Keratinocyte (primary cell): Measurements from ENCODE around the gene JAKMIP2. TPM values are rescaled to one million over a fixed set of nuclear protein-coding genes. Genes with fewer than 3 reads are reported as not detected.

ENCODE experiments used
- DNase-seq: peaks from one replicate; pipeline ENCODE4 v3.0.0-alpha.2; 2011; ENCODE audit warnings: low read depth, missing footprints, low spot score
- FAIRE-seq: peaks from 2 replicates; lab custom pipeline; 2011; peaks lifted over from hg19 to GRCh38; lab: Jason Lieb, UNC
- H2AFZ ChIP-seq: 2 replicates; pipeline ENCODE4 v1.6.0; 2012; ENCODE audit warnings: low read length, control low read depth, inconsistent platforms; ENCODE audit not compliant: control insufficient read depth
- H3K27ac ChIP-seq: 2 replicates; pipeline ENCODE4 v1.5.1; 2011; ENCODE audit warnings: low read length; ENCODE audit not compliant: control insufficient read depth, insufficient read depth
- H3K27me3 ChIP-seq: 3 replicates; pipeline ENCODE4 v1.6.0; 2011; ENCODE audit warnings: low read length; ENCODE audit not compliant: control insufficient read depth, insufficient read depth; ENCODE audit errors: extremely low read depth
- H3K36me3 ChIP-seq, 2 experiments: 2 replicates in 1 of 2; 3 replicates in 1 of 2; pipeline ENCODE4 v1.5.1; 2011; ENCODE audit warnings: low read length in 2 of 2, mild to moderate bottlenecking in 1 of 2; ENCODE audit not compliant: control insufficient read depth in 2 of 2, insufficient read depth in 2 of 2; ENCODE audit errors: extremely low read depth in 1 of 2
- H3K4me1 ChIP-seq: 3 replicates; pipeline ENCODE4 v1.5.1; 2011; ENCODE audit warnings: low read length; ENCODE audit not compliant: control insufficient read depth, insufficient read depth; ENCODE audit errors: extremely low read depth
- H3K4me2 ChIP-seq: 3 replicates; pipeline ENCODE4 v1.6.0; 2011; ENCODE audit warnings: low read depth, low read length; ENCODE audit not compliant: control insufficient read depth, insufficient read depth; ENCODE audit errors: extremely low read depth
- H3K4me3 ChIP-seq, 3 experiments: fragments of 200-600 bp in 1 of 3; sonication (generic) in 1 of 3; 2 replicates in 2 of 3; 3 replicates in 1 of 3; pipeline ENCODE4 v1.5.1; 2011 to 2016; ENCODE audit warnings: low read length in 3 of 3, mild to moderate bottlenecking in 3 of 3, control low read depth in 2 of 3, inconsistent platforms in 1 of 3, low read depth in 1 of 3, mixed read lengths in 1 of 3, mixed run types in 1 of 3, moderate library complexity in 1 of 3; ENCODE audit not compliant: control insufficient read depth in 2 of 3, insufficient read depth in 2 of 3; ENCODE audit errors: extremely low read depth in 1 of 3
- H3K79me2 ChIP-seq: 2 replicates; pipeline ENCODE4 v1.6.0; 2012; ENCODE audit warnings: low read length; ENCODE audit not compliant: control insufficient read depth, insufficient read depth
- H3K9ac ChIP-seq: 3 replicates; pipeline ENCODE4 v1.6.0; 2011; ENCODE audit warnings: low read length; ENCODE audit not compliant: control insufficient read depth, insufficient read depth; ENCODE audit errors: extremely low read depth
- H3K9me1 ChIP-seq: 3 replicates; pipeline ENCODE4 v1.6.0; 2011; ENCODE audit warnings: low read length; ENCODE audit not compliant: control insufficient read depth, insufficient read depth; ENCODE audit errors: extremely low read depth
- H3K9me3 ChIP-seq: 2 replicates; pipeline ENCODE4 v1.5.1; 2012; ENCODE audit warnings: low read depth, low read length; ENCODE audit not compliant: control insufficient read depth
- H4K20me1 ChIP-seq: 3 replicates; pipeline ENCODE4 v1.6.0; 2011; ENCODE audit warnings: low read length; ENCODE audit not compliant: control insufficient read depth, insufficient read depth; ENCODE audit errors: extremely low read depth
- EZH2 ChIP-seq: IDR thresholded peaks from one replicate; pipeline ENCODE4 v1.6.1; 2012; ENCODE audit warnings: inconsistent platforms, mild to moderate bottlenecking, low read length, moderate library complexity
- dilution Hi-C: fragments of 300-500 bp; cut with MboI; formaldehyde crosslinking; loops from one replicate; pipeline ENCODE4 v1.7.0; 2020; ENCODE audit warnings: low sequenced_read_pairs; ENCODE audit not compliant: extremely low pct_ligation_motif_present
- polyA plus RNA-seq, 5 experiments: library from polyadenylated mRNA; depleted of rRNA in 3 of 5; stranded (reverse) in 3 of 5; stranded (forward) in 1 of 5; unstranded in 1 of 5; fragments of >200 nt; gene quantifications; 1 replicate in 1 of 5; 2 replicates in 3 of 5; 3 replicates in 1 of 5; pipeline versions ENCODE4 v1.2.1 to v1.2.3, GENCODE V29; 2011 to 2012; ENCODE audit warnings: missing spikeins in 2 of 5, low read depth in 1 of 5, low replicate concordance in 1 of 5
- TF ChIP-seq, protein P1 (sequence below), 3 experiments: IDR thresholded peaks in 1 of 3; conservative IDR thresholded peaks in 1 of 3; optimal IDR thresholded peaks in 1 of 3; 2 replicates in 2 of 3; 3 replicates in 1 of 3; pipeline versions ENCODE3 to v1.5.1; 2011; ENCODE audit warnings: low read length in 3 of 3, mild to moderate bottlenecking in 3 of 3, moderate library complexity in 2 of 3, control low read depth in 1 of 3, inconsistent platforms in 1 of 3; ENCODE audit not compliant: insufficient read depth in 2 of 3; ENCODE audit errors: extremely low read depth in 1 of 3

Gene JAKMIP2
- polyA plus RNA-seq, 1 donor (not counting 4 experiments of a cell fraction or from before 2014, with no cell fraction given): not detected

DNA sequence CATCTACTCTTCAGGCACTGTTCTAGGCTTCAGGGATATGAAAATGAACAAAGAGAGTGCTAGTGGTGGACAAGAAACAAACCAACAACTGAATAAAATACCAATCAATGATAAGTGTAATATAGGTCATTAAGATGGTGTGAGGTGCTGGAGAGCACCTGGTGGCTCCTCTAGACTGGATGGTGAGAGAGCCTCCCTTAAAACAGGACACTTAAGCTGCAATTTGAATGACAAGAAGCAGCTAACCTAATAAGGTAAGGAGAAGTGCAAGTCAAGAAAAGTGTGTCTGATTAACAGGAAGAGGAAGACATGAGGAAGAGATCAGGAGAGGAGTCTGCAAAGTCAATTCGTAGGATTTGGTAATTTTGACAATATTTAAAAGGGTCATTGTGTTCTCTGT is 23.1 kb downstream of the JAKMIP2 start:
- Histone ChIP-seq H3K4me3 (no peak overlapping the region), H2AFZ (no peak overlapping the region), H4K20me1 (no peaks in the 10 kb centered on the region), H3K9ac (no peak overlapping the region), H3K36me3 (no peaks in the 10 kb centered on the region), H3K27ac (no peak overlapping the region), H3K4me2 (no peak overlapping the region), H3K79me2 (no peaks in the 10 kb centered on the region), H3K27me3 (no peaks in the 10 kb centered on the region), H3K9me3 (no peaks in the 10 kb centered on the region), H3K9me1 (no peaks in the 10 kb centered on the region), H3K4me1 (no peaks in the 10 kb centered on the region)
- dilution Hi-C loops: no loop called here
- DNase-seq (no peak), FAIRE-seq (no peak)
- TF ChIP-seq, protein P1, sequence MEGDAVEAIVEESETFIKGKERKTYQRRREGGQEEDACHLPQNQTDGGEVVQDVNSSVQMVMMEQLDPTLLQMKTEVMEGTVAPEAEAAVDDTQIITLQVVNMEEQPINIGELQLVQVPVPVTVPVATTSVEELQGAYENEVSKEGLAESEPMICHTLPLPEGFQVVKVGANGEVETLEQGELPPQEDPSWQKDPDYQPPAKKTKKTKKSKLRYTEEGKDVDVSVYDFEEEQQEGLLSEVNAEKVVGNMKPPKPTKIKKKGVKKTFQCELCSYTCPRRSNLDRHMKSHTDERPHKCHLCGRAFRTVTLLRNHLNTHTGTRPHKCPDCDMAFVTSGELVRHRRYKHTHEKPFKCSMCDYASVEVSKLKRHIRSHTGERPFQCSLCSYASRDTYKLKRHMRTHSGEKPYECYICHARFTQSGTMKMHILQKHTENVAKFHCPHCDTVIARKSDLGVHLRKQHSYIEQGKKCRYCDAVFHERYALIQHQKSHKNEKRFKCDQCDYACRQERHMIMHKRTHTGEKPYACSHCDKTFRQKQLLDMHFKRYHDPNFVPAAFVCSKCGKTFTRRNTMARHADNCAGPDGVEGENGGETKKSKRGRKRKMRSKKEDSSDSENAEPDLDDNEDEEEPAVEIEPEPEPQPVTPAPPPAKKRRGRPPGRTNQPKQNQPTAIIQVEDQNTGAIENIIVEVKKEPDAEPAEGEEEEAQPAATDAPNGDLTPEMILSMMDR (optimal IDR thresholded peaks at IDR 0.05 in 1 of 3, IDR thresholded peaks at IDR 0.05 in 1 of 3, conservative IDR thresholded peaks at IDR 0.05 in 1 of 3; ENCODE audit: extremely low read depth in 1 of 3, insufficient read depth in 2 of 3, low read length in 3 of 3): no peak
- no peak for TF ChIP-seq EZH2

DNA sequence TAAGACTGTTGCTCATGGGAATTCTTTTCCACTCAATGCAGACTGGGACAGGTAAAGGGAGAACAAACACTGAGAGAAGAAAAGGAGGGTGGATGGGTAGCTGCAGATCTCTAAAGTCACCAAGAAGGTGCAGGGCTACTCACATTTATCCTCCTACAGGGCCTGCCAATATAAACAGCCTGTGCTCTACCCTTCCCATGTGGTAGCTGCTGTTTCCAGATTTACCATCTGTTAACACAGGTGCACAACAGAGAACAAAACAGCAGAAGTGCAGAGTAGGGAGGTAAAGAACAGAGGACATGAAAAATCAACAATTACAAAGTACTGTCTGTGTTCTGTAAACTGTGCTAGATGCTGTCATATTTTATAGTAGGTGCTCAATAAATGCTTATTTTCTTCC is 26.0 kb downstream of the JAKMIP2 start:
- Histone ChIP-seq H3K4me1 (no peaks in the 10 kb centered on the region), H4K20me1 (no peaks in the 10 kb centered on the region), H2AFZ (no peak overlapping the region), H3K9me3 (no peaks in the 10 kb centered on the region), H3K9me1 (no peaks in the 10 kb centered on the region), H3K4me2 (no peak overlapping the region), H3K27me3 (no peaks in the 10 kb centered on the region), H3K79me2 (no peaks in the 10 kb centered on the region), H3K4me3 (no peak overlapping the region), H3K36me3 (no peaks in the 10 kb centered on the region), H3K9ac (no peak overlapping the region), H3K27ac (no peak overlapping the region)
- FAIRE-seq: no peak
- TF ChIP-seq EZH2: no peak
- TF ChIP-seq, protein P1 (optimal IDR thresholded peaks at IDR 0.05 in 1 of 3, IDR thresholded peaks at IDR 0.05 in 1 of 3, conservative IDR thresholded peaks at IDR 0.05 in 1 of 3; ENCODE audit: extremely low read depth in 1 of 3, insufficient read depth in 2 of 3, low read length in 3 of 3): no peak
- dilution Hi-C loops: no loop called here
- no peak for DNase-seq
